GM23338 (cell line): Measurements from ENCODE around the gene ROCK2. TPM values are rescaled to one million over a fixed set of nuclear protein-coding genes. Genes with fewer than 3 reads are reported as not detected.

Experiments used
- ATAC-seq: fragments of 200-7000 bp; cut with Tn5 transposase; 3 replicates; pipeline ENCODE4 v1.9.1; 2020
- DNase-seq: peaks from one replicate; pipeline ENCODE4 v3.0.0-alpha.2; 2015; ENCODE audit warnings: low spot score
- H2AFZ ChIP-seq: fragments of 200-600 bp; sonication (generic); 2 replicates; pipeline ENCODE4 v1.8.0; 2016; ENCODE audit warnings: antibody characterized with exemption, mild to moderate bottlenecking, moderate library complexity
- H3F3A ChIP-seq: fragments of 200-600 bp; sonication (generic); replicated peaks from 2 replicates; pipeline ENCODE4 v1.8.0; 2017; ENCODE audit warnings: antibody characterized with exemption, mixed run types, low read depth
- H3K27ac ChIP-seq: fragments of 200-600 bp; sonication (generic); 2 replicates; pipeline ENCODE4 v1.6.1; 2016; ENCODE audit warnings: low read depth
- H3K27me3 ChIP-seq: fragments of 200-600 bp; sonication (generic); 2 replicates; pipeline ENCODE4 v1.8.0; 2016; ENCODE audit warnings: mild to moderate bottlenecking, mixed run types, moderate library complexity; ENCODE audit not compliant: insufficient read depth
- H3K36me3 ChIP-seq: fragments of 200-600 bp; sonication (generic); 2 replicates; pipeline ENCODE4 v1.8.0; 2016; ENCODE audit warnings: mild to moderate bottlenecking; ENCODE audit not compliant: insufficient read depth
- H3K4me1 ChIP-seq: fragments of 200-600 bp; sonication (generic); 2 replicates; pipeline ENCODE4 v1.8.0; 2016; ENCODE audit warnings: mild to moderate bottlenecking, moderate library complexity; ENCODE audit not compliant: insufficient read depth
- H3K4me2 ChIP-seq: fragments of 200-600 bp; sonication (generic); 2 replicates; pipeline ENCODE4 v1.7.1; 2017; ENCODE audit warnings: mixed run types
- H3K4me3 ChIP-seq: fragments of 200-600 bp; sonication (generic); 2 replicates; pipeline ENCODE4 v1.6.1; 2016; ENCODE audit warnings: mixed run types
- H3K79me2 ChIP-seq: fragments of 200-600 bp; sonication (generic); replicated peaks from 2 replicates; pipeline ENCODE4 v1.8.0; 2017; ENCODE audit warnings: mild to moderate bottlenecking; ENCODE audit not compliant: insufficient read depth
- H3K9me2 ChIP-seq: fragments of 200-600 bp; sonication (generic); 2 replicates; pipeline ENCODE4 v1.8.0; 2017; ENCODE audit not compliant: insufficient read depth
- H4K20me1 ChIP-seq: fragments of 200-600 bp; sonication (generic); replicated peaks from 2 replicates; pipeline ENCODE4 v1.8.0; 2017; ENCODE audit warnings: mild to moderate bottlenecking; ENCODE audit not compliant: insufficient read depth
- H3K27ac Mint-ChIP-seq: 2 replicates; pipeline ENCODE4 v1.8.0; 2020; ENCODE audit warnings: inconsistent platforms, mild to moderate bottlenecking, moderate library complexity, mixed read lengths
- H3K27me3 Mint-ChIP-seq: 3 replicates; pipeline ENCODE4 v1.8.0; 2022; ENCODE audit warnings: low read depth, mild to moderate bottlenecking, moderate library complexity, mixed read lengths, inconsistent platforms; ENCODE audit not compliant: insufficient read depth, poor library complexity
- H3K36me3 Mint-ChIP-seq: 3 replicates; pipeline ENCODE4 v1.8.0; 2021; ENCODE audit warnings: low read depth, mild to moderate bottlenecking, inconsistent platforms, moderate library complexity, mixed read lengths
- H3K4me1 Mint-ChIP-seq: 3 replicates; pipeline ENCODE4 v1.8.0; 2020; ENCODE audit warnings: mild to moderate bottlenecking, inconsistent platforms, mixed read lengths
- H3K4me3 Mint-ChIP-seq: 3 replicates; pipeline ENCODE4 v1.8.0; 2021; ENCODE audit warnings: moderate library complexity, mild to moderate bottlenecking, inconsistent platforms, mixed read lengths
- H3K9me3 Mint-ChIP-seq: 3 replicates; pipeline ENCODE4 v1.8.0; 2020; ENCODE audit warnings: moderate library complexity, mild to moderate bottlenecking, inconsistent platforms, mixed read lengths
- CREB1 ChIP-seq: fragments of 250-450 bp; sonication (Bioruptor Pico); IDR thresholded peaks from 2 replicates; pipeline ENCODE4 v1.5.0; 2020; ENCODE audit warnings: low read depth, mild to moderate bottlenecking, moderate library complexity
- CTCF ChIP-seq, 2 experiments: fragments of 200-600 bp in 1 of 2; sonication (generic) in 1 of 2; conservative IDR thresholded peaks; 2 replicates each; pipeline versions ENCODE4 v1.5.1 to v1.6.1; 2016 to 2017; ENCODE audit warnings: antibody characterized with exemption in 2 of 2, low read depth in 2 of 2, mild to moderate bottlenecking in 2 of 2, moderate library complexity in 1 of 2
- ETS1 ChIP-seq: IDR thresholded peaks from 2 replicates; pipeline ENCODE4 v1.6.1; 2016; ENCODE audit warnings: antibody characterized with exemption
- EZH2 ChIP-seq: fragments of 200-600 bp; sonication (generic); IDR thresholded peaks from one replicate; pipeline ENCODE4 v1.8.0; 2017; ENCODE audit warnings: antibody characterized with exemption, mild to moderate bottlenecking, low read depth; ENCODE audit not compliant: unreplicated experiment
- EZH2phosphoT487 ChIP-seq: fragments of 200-600 bp; sonication (generic); IDR thresholded peaks from one replicate; pipeline ENCODE4 v1.8.1; 2018; ENCODE audit warnings: antibody characterized with exemption; ENCODE audit not compliant: unreplicated experiment
- JUNB ChIP-seq: IDR thresholded peaks from one replicate; pipeline ENCODE4 v1.6.1; 2016; ENCODE audit warnings: antibody characterized with exemption; ENCODE audit not compliant: unreplicated experiment
- NANOG ChIP-seq: IDR thresholded peaks from 2 replicates; pipeline ENCODE4 v1.6.1; 2016; ENCODE audit warnings: antibody characterized with exemption, borderline replicate concordance
- POLR2AphosphoS5 ChIP-seq: IDR thresholded peaks from 2 replicates; pipeline ENCODE4 v1.6.1; 2016; ENCODE audit warnings: antibody characterized with exemption, low read depth
- REST ChIP-seq: IDR thresholded peaks from one replicate; pipeline ENCODE4 v1.6.1; 2018; ENCODE audit warnings: antibody characterized with exemption; ENCODE audit not compliant: unreplicated experiment
- STAT1 ChIP-seq: IDR thresholded peaks from one replicate; pipeline ENCODE4 v1.6.1; 2016; ENCODE audit warnings: antibody characterized with exemption; ENCODE audit not compliant: unreplicated experiment
- ZNF114 ChIP-seq: fragments of 250-450 bp; sonication (Bioruptor Pico); IDR thresholded peaks from 2 replicates; pipeline ENCODE4 v1.5.0; 2020; ENCODE audit warnings: mild to moderate bottlenecking, moderate library complexity
- ZNF331 ChIP-seq: fragments of 250-450 bp; sonication (Bioruptor Pico); IDR thresholded peaks from 2 replicates; pipeline ENCODE4 v1.5.0; 2020; ENCODE audit warnings: low read depth, mild to moderate bottlenecking, moderate library complexity
- ZNF462 ChIP-seq: fragments of 250-450 bp; sonication (Bioruptor Pico); IDR thresholded peaks from 2 replicates; pipeline ENCODE4 v1.5.0; 2020; ENCODE audit warnings: mild to moderate bottlenecking, moderate library complexity
- polyA plus RNA-seq: library from polyadenylated mRNA; unstranded; fragments of >200 nt; fragmentation: Nextera tagmentation; extraction: Ambion mirVana; gene quantifications from 2 replicates; pipeline ENCODE4 v1.2.1, GENCODE V29; 2016
- total RNA-seq: library from RNA; depleted of rRNA; stranded (reverse); fragments of >200 nt; shearing (Covaris generic); gene quantifications from 2 replicates; pipeline ENCODE4 v1.2.3, GENCODE V29; 2014

Gene ROCK2
- total and polyA plus RNA-seq, 2 experiments from 2014 or later: 16.4 to 28.0 TPM

- Histone ChIP-seq H3F3A (no peaks in the 10 kb centered on the region), H3K79me2 (peaks cover 15% of the 10 kb centered on the region), H3K27me3 (no peaks in the 10 kb centered on the region), H3K4me1 (no peaks in the 10 kb centered on the region), H4K20me1 (no peaks in the 10 kb centered on the region; the same call in 1 of the 2 replicates), H3K9me2 (no peaks in the 10 kb centered on the region), H3K27ac (no peak overlapping the region), H3K4me2 (no peak overlapping the region), H3K36me3 (0 out of 2 replicates have a peak, but pooled peaks cover 3% of the 10 kb centered on the region), H2AFZ (no peak overlapping the region), H3K4me3 (no peak overlapping the region)
- TF ChIP-seq EZH2 (no peak), EZH2phosphoT487 (no peak), ETS1 (no peak), ZNF331 (CRISPR knock-in tag) (no peak), ZNF114 (CRISPR knock-in tag) (no peak), POLR2AphosphoS5 (no peak), REST (no peak), NANOG (no peak), ZNF462 (CRISPR knock-in tag) (no peak), CREB1 (CRISPR knock-in tag) (no peak), CTCF (conservative IDR thresholded peaks at IDR 0.05; ENCODE audit: low read depth in 2 of 2) (no peak), JUNB (no peak), STAT1 (no peak)
- H3K4me3 Mint-ChIP-seq: no peak overlapping the region
- H3K27me3 Mint-ChIP-seq: no peaks in the 10 kb centered on the region
- H3K36me3 Mint-ChIP-seq: no peaks in the 10 kb centered on the region
- no peaks in the 10 kb centered on the region for H3K9me3 Mint-ChIP-seq
- ATAC-seq (no peak), DNase-seq (no peak)
- no peak overlapping the region for H3K27ac Mint-ChIP-seq
- H3K4me1 Mint-ChIP-seq: no peaks in the 10 kb centered on the region
Measured at GRCh38 chr2:11245322-11245721, 99.1 kb downstream of the ROCK2 start.
